ENCODE results near the gene POU2F2.

The POU2F2 gene

GRCh38 chr19:42037649-42038048 is 94.6 kb downstream of the POU2F2 start:
- H3K9me3 ChIP-seq, result no peaks in the 10 kb centered on the region
- H3K36me3 ChIP-seq, result no peaks in the 10 kb centered on the region
- no peak overlapping the region for H3K27ac ChIP-seq
- no peak overlapping the region for H3K4me3 ChIP-seq (ENCODE audit: low read depth in 1 of 2, low read length in 1 of 2)
- no peaks in the 10 kb centered on the region for H3K27me3 ChIP-seq
- no peaks in the 10 kb centered on the region for H3K4me1 ChIP-seq (ENCODE audit: control insufficient read depth in 1 of 2, insufficient read depth in 1 of 2, low read depth in 1 of 2, low read length in 1 of 2)
- no peak for TF ChIP-seq CTCF (IDR thresholded peaks at IDR 0.05)

Data from neutrophil (primary cell).